ENCODE data around the gene GPATCH1. TPM values are rescaled to one million over a fixed set of nuclear protein-coding genes. Genes with fewer than 3 reads are reported as not detected.

The GPATCH1 gene
- total RNA-seq (2014; rRNA removed; shearing (Covaris generic)) (7.6 and 9.8 TPM in 2 replicates), total RNA-seq (2022) (10.7 and 13.4 TPM in 2 replicates), Bru-seq, nascent RNA (percentile 55 among the genes with signal in this experiment), BruChase-seq, experiment 1, labeled RNA remaining after a 6-hour chase (percentile 54 among the genes with signal in this experiment), BruChase-seq, experiment 2, labeled RNA remaining after a 2-hour chase (percentile 56 among the genes with signal in this experiment)
- long read RNA-seq, transcript GPATCH1-201 (20 exons, 3,492 nt): major isoform, 14 of 24 reads
- long read RNA-seq, partial matches to known transcripts: 4 of 24 reads
- long read RNA-seq, other reads (novel, unspliced or antisense): 6 of 24 reads

DNA sequence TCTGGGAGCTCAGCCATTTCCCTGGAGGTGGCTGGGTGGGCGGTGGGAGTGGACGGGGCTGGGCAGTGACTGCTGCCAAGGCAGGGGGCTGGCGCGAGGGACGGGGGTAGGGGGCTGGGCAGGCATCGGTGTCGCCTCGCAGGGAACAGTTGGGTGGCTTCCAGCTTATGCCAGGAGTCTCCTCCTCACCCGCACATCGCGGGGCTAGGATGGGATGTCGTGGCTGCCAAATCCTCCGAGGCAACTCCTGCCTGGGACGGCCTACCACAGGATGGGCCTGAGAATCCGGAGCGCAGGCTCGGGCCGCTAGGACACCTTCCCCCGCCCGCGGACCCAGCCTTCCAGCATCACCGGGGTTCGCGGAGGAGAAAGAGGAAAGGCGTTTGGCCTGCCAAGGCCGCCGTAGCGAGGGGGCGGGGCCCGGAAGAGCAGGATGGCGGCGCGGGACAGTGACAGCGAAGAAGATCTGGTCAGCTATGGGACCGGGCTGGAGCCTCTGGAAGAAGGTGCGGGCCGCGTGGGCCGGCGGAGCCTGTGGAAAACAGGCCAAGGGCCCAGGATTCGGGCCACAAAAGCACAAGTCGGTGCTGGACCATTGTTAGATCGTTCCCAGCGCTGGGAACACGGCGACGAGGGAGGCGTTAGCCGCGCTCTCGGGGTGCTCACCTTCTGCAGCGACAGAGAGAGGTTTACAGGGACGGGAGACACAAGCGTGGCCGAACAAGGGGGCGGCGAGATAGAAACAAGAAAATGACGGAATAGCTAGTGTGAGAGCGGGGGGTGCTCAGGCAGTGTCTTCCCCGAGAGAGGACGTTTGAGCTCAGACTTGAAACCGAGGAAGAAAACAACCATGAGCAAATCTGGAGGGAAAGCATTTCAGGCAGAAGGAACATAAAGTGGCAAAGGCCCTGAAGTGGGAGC, at the start of gene GPATCH1:
TSS of gene GPATCH1 (plus strand) at position 421 of the 921 bp plus-strand sequence. CDS start at position 434, 13 bp downstream.
- Histone ChIP-seq H3K9me2 (ENCODE audit: insufficient read depth, low read length) (no peaks in the 10 kb centered on the region), H3K4me3 (ENCODE audit: low read depth, low read length, poor library complexity, severe bottlenecking) (peak within 1 kb of the TSS; percentile 84), H3K9me3 (ENCODE audit: low read length) (no peaks in the 10 kb centered on the region), H3K4me2 (ENCODE audit: low read length) (peak within 1 kb of the TSS; percentile 81), H4K20me1 (ENCODE audit: insufficient read depth, low read length) (no peaks in the 10 kb centered on the region), H3K79me2 (ENCODE audit: insufficient read depth, low read depth, low read length) (peaks cover 15% of the 10 kb centered on the region; the same call in 1 of the 2 replicates), H3K4me1 (ENCODE audit: insufficient read depth, low read length, poor library complexity, severe bottlenecking) (peaks cover 5% of the 10 kb centered on the region), H3K27ac (ENCODE audit: low read depth, low read length, poor library complexity, severe bottlenecking) (peak within 1 kb of the TSS; percentile 17), H2AFZ (ENCODE audit: low read length) (peak within 1 kb of the TSS; percentile 91), H3K36me3 (ENCODE audit: insufficient read depth, low read length) (no peaks in the 10 kb centered on the region)
- BruUV-seq (replicated peaks): no TSS peak
- CTCF ChIA-PET (ENCODE audit: unreplicated experiment): interaction anchor here (0.6 kb wide), 2 partner anchors 24 to 121 kb away, joined by 3 to 6 read pairs; no protein-coding TSS in a partner anchor
- TF ChIP-seq EZH2phosphoT487 (IDR thresholded peaks at IDR 0.05; ENCODE audit: borderline replicate concordance, low read depth, low read length): no peak
- TF ChIP-seq, protein P1, sequence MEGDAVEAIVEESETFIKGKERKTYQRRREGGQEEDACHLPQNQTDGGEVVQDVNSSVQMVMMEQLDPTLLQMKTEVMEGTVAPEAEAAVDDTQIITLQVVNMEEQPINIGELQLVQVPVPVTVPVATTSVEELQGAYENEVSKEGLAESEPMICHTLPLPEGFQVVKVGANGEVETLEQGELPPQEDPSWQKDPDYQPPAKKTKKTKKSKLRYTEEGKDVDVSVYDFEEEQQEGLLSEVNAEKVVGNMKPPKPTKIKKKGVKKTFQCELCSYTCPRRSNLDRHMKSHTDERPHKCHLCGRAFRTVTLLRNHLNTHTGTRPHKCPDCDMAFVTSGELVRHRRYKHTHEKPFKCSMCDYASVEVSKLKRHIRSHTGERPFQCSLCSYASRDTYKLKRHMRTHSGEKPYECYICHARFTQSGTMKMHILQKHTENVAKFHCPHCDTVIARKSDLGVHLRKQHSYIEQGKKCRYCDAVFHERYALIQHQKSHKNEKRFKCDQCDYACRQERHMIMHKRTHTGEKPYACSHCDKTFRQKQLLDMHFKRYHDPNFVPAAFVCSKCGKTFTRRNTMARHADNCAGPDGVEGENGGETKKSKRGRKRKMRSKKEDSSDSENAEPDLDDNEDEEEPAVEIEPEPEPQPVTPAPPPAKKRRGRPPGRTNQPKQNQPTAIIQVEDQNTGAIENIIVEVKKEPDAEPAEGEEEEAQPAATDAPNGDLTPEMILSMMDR (conservative IDR thresholded peaks at IDR 0.05; ENCODE audit: low read length): no peak
- peak; percentile 82 for DNase-seq (ENCODE audit: low spot score)
- POLR2A ChIA-PET: interaction anchor here (0.5 to 1.3 kb wide), 5 partner anchors 9 to 1456 kb away, joined by 3 to 6 read pairs (median 3); no protein-coding TSS in a partner anchor
- intact Hi-C loops (cut with micrococcal nuclease; ENCODE audit: unreplicated experiment): loop anchor here (10.0 kb wide), 1 partner anchor 106 kb away; the partner anchor contains the start of genes CEP89 and FAAP24

- no peaks in the 10 kb centered on the region for H3K9me2 ChIP-seq (ENCODE audit: insufficient read depth, low read length)
- no peak overlapping the region for H3K4me3 ChIP-seq (ENCODE audit: low read depth, low read length, poor library complexity, severe bottlenecking)
- H2AFZ ChIP-seq (ENCODE audit: low read length): no peak overlapping the region
- no TSS peak for BruUV-seq (replicated peaks)
- intact Hi-C loops (cut with micrococcal nuclease; ENCODE audit: unreplicated experiment): no loop called here
- no peaks in the 10 kb centered on the region for H3K36me3 ChIP-seq (ENCODE audit: insufficient read depth, low read length)
- H3K79me2 ChIP-seq (ENCODE audit: insufficient read depth, low read depth, low read length): no peaks in the 10 kb centered on the region
- H3K4me1 ChIP-seq (ENCODE audit: insufficient read depth, low read length, poor library complexity, severe bottlenecking): no peaks in the 10 kb centered on the region
- no peak for DNase-seq (ENCODE audit: low spot score)
- CTCF ChIA-PET (ENCODE audit: unreplicated experiment): no interaction called here
- H3K4me2 ChIP-seq (ENCODE audit: low read length): no peak overlapping the region
- TF ChIP-seq EZH2phosphoT487 (IDR thresholded peaks at IDR 0.05; ENCODE audit: borderline replicate concordance, low read depth, low read length): no peak
- TF ChIP-seq, protein P1 (conservative IDR thresholded peaks at IDR 0.05; ENCODE audit: low read length): no peak
- H4K20me1 ChIP-seq (ENCODE audit: insufficient read depth, low read length): no peaks in the 10 kb centered on the region
- POLR2A ChIA-PET: interaction anchor here (0.6 kb wide), 1 partner anchor 56 kb away, joined by 4 read pairs; no protein-coding TSS in a partner anchor
- no peak overlapping the region for H3K27ac ChIP-seq (ENCODE audit: low read depth, low read length, poor library complexity, severe bottlenecking)
- H3K9me3 ChIP-seq (ENCODE audit: low read length): no peaks in the 10 kb centered on the region
Observed at GRCh38 chr19:33032218-33032781, 48.7 kb upstream of the GPATCH1 start.

Measured in OCI-LY7 (cell line).